GM12878 (cell line): ENCODE results near the gene CNDP1. TPM values are rescaled to one million over a fixed set of nuclear protein-coding genes. Genes with fewer than 3 reads are reported as not detected.

Experiments used
- HCFC1 ChIP-seq: fragments of 150-350 bp; IDR thresholded peaks from 2 replicates; pipeline ENCODE4 v1.6.1; 2014; ENCODE audit warnings: low read length
- KLF5 ChIP-seq: fragments of 450-650 bp; IDR thresholded peaks from 2 replicates; pipeline ENCODE4 v1.6.1; 2014; ENCODE audit warnings: mild to moderate bottlenecking; ENCODE audit not compliant: partially characterized antibody
- NFYA ChIP-seq: IDR thresholded peaks from 2 replicates; pipeline ENCODE4 v1.6.1; 2011; ENCODE audit warnings: low read depth, mild to moderate bottlenecking, low read length, improper control_type of control experiment, borderline replicate concordance
- PAX8 ChIP-seq: fragments of 450-650 bp; IDR thresholded peaks from 2 replicates; pipeline ENCODE4 v1.6.1; 2017; ENCODE audit warnings: mild to moderate bottlenecking, moderate library complexity
- PML ChIP-seq: IDR thresholded peaks from 2 replicates; pipeline ENCODE4 v1.6.1; 2012; ENCODE audit warnings: low read length, inconsistent platforms
- YY1 ChIP-seq: IDR thresholded peaks from 2 replicates; pipeline ENCODE4 v1.6.1; 2011; ENCODE audit warnings: low read depth, mild to moderate bottlenecking, low read length
- ZNF207 ChIP-seq: fragments of 450-650 bp; IDR thresholded peaks from 2 replicates; pipeline ENCODE4 v1.6.1; 2014; ENCODE audit warnings: antibody characterized with exemption, mild to moderate bottlenecking, borderline replicate concordance
- polyA plus RNA-seq, 11 experiments: library from polyadenylated mRNA; depleted of rRNA in 4 of 11; unstranded in 6 of 11; stranded (reverse) in 5 of 11; fragments of >200 nt; fragmentation: Nextera tagmentation in 4 of 11; fragmentation: Illumina TruSeq in 1 of 11; extraction: Ambion mirVana in 4 of 11; extraction: Trizol in 1 of 11; gene quantifications; 1 replicate in 1 of 11; 2 replicates in 10 of 11; pipeline versions ENCODE4 v1.2.1 to v1.2.3, GENCODE V29; 2011 to 2016; ENCODE audit warnings: inconsistent platforms in 2 of 11, missing spikeins in 2 of 11, low read depth in 1 of 11
- total RNA-seq, 4 experiments: library from RNA; depleted of rRNA in 3 of 4; stranded (reverse); fragments of >200 nt in 3 of 4; fragmentation: Illumina TruSeq in 1 of 4; extraction: Trizol in 1 of 4; gene quantifications; 2 replicates each; pipeline versions ENCODE4 v1.2.1 to v1.2.3, GENCODE V29; 2013 to 2021
- TF ChIP-seq, protein P1 (sequence below): fragments of 450-650 bp; IDR thresholded peaks from 2 replicates; pipeline ENCODE4 v1.6.1; 2017; ENCODE audit warnings: mild to moderate bottlenecking, low read depth, inconsistent platforms; ENCODE audit not compliant: poor library complexity, severe bottlenecking
- TF ChIP-seq, protein P2 (sequence below): IDR thresholded peaks from 2 replicates; pipeline ENCODE4 v1.6.1; 2011; ENCODE audit warnings: low read depth, low read length, improper control_type of control experiment, borderline replicate concordance
- TF ChIP-seq, protein P3 (sequence below), 3 experiments: IDR thresholded peaks in 2 of 3; conservative IDR thresholded peaks in 1 of 3; 2 replicates each; pipeline ENCODE4 v1.5.1; 2011; ENCODE audit warnings: low read depth in 3 of 3, low read length in 3 of 3, mild to moderate bottlenecking in 3 of 3, control low read depth in 2 of 3, moderate library complexity in 2 of 3, inconsistent platforms in 1 of 3, mixed read lengths in 1 of 3; ENCODE audit not compliant: control insufficient read depth in 2 of 3, insufficient read depth in 1 of 3; ENCODE audit errors: extremely low read depth in 1 of 3
- TF ChIP-seq, protein P4 (sequence below): fragments of 450-650 bp; IDR thresholded peaks from 2 replicates; pipeline ENCODE4 v1.6.1; 2017; ENCODE audit warnings: borderline replicate concordance
- TF ChIP-seq, protein P5 (sequence below): IDR thresholded peaks from 2 replicates; pipeline ENCODE4 v1.6.1; 2012; ENCODE audit warnings: improper control_type of control experiment, low read depth, low read length; ENCODE audit not compliant: insufficient replicate concordance

CNDP1 gene
- total and polyA plus RNA-seq, 10 of the 15 experiments (the other 5 are each of a cell fraction or from before 2014, with no cell fraction given): 0.04 to 0.05 TPM; not detected in 8

DNA sequence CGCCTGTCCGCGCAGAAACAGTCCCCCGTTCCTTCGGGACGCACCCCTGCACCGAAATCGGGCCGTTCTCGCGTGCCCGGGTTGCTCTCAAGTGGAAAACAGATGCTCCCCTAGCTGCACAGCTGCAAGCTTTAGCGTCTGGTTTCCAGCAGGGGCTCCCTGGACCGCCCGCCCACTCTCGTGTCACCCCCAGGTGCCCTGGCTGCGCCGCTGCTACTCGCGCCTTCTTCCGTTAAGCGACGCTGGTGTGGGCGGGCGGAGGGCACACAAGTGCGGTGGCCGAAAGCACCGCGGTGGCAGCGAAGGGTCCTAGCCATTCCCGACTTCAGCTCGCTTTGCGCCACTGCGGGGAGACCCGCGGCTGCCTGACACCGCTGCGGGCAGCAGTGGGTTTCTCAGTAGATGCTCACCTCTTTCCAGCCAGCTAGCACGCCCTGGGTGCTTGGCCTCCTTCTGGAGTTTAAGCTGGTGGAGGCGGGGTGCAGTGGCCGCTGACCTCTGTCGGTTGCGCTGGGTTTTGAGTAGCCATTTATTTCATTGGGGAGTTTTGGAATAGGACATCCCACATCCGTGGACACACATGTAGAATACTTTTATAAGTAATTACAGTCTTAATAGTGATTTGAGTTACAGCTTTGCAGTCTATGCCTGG lies 64.2 kb downstream of the CNDP1 start (continued):
- TF ChIP-seq, protein P1, sequence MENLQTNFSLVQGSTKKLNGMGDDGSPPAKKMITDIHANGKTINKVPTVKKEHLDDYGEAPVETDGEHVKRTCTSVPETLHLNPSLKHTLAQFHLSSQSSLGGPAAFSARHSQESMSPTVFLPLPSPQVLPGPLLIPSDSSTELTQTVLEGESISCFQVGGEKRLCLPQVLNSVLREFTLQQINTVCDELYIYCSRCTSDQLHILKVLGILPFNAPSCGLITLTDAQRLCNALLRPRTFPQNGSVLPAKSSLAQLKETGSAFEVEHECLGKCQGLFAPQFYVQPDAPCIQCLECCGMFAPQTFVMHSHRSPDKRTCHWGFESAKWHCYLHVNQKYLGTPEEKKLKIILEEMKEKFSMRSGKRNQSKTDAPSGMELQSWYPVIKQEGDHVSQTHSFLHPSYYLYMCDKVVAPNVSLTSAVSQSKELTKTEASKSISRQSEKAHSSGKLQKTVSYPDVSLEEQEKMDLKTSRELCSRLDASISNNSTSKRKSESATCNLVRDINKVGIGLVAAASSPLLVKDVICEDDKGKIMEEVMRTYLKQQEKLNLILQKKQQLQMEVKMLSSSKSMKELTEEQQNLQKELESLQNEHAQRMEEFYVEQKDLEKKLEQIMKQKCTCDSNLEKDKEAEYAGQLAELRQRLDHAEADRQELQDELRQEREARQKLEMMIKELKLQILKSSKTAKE: no peak
- TF ChIP-seq ZNF207 (0 out of 2 replicates have a peak, but pooled peaks have one; percentile 78), NFYA (no peak), YY1 (no peak), KLF5 (no peak), PAX8 (no peak), HCFC1 (no peak), PML (no peak)
- TF ChIP-seq, protein P2, sequence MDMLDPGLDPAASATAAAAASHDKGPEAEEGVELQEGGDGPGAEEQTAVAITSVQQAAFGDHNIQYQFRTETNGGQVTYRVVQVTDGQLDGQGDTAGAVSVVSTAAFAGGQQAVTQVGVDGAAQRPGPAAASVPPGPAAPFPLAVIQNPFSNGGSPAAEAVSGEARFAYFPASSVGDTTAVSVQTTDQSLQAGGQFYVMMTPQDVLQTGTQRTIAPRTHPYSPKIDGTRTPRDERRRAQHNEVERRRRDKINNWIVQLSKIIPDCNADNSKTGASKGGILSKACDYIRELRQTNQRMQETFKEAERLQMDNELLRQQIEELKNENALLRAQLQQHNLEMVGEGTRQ: no peak
- TF ChIP-seq, protein P3, sequence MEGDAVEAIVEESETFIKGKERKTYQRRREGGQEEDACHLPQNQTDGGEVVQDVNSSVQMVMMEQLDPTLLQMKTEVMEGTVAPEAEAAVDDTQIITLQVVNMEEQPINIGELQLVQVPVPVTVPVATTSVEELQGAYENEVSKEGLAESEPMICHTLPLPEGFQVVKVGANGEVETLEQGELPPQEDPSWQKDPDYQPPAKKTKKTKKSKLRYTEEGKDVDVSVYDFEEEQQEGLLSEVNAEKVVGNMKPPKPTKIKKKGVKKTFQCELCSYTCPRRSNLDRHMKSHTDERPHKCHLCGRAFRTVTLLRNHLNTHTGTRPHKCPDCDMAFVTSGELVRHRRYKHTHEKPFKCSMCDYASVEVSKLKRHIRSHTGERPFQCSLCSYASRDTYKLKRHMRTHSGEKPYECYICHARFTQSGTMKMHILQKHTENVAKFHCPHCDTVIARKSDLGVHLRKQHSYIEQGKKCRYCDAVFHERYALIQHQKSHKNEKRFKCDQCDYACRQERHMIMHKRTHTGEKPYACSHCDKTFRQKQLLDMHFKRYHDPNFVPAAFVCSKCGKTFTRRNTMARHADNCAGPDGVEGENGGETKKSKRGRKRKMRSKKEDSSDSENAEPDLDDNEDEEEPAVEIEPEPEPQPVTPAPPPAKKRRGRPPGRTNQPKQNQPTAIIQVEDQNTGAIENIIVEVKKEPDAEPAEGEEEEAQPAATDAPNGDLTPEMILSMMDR (IDR thresholded peaks at IDR 0.05 in 2 of 3, conservative IDR thresholded peaks at IDR 0.05 in 1 of 3; ENCODE audit: control insufficient read depth in 2 of 3, extremely low read depth in 1 of 3, insufficient read depth in 1 of 3, low read depth in 3 of 3, low read length in 3 of 3): peak in 2 of 3 experiments; percentile 5 to 37; a peak in 2 of 6 replicates
- TF ChIP-seq, protein P4, sequence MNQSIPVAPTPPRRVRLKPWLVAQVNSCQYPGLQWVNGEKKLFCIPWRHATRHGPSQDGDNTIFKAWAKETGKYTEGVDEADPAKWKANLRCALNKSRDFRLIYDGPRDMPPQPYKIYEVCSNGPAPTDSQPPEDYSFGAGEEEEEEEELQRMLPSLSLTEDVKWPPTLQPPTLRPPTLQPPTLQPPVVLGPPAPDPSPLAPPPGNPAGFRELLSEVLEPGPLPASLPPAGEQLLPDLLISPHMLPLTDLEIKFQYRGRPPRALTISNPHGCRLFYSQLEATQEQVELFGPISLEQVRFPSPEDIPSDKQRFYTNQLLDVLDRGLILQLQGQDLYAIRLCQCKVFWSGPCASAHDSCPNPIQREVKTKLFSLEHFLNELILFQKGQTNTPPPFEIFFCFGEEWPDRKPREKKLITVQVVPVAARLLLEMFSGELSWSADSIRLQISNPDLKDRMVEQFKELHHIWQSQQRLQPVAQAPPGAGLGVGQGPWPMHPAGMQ: no peak
- TF ChIP-seq, protein P5, sequence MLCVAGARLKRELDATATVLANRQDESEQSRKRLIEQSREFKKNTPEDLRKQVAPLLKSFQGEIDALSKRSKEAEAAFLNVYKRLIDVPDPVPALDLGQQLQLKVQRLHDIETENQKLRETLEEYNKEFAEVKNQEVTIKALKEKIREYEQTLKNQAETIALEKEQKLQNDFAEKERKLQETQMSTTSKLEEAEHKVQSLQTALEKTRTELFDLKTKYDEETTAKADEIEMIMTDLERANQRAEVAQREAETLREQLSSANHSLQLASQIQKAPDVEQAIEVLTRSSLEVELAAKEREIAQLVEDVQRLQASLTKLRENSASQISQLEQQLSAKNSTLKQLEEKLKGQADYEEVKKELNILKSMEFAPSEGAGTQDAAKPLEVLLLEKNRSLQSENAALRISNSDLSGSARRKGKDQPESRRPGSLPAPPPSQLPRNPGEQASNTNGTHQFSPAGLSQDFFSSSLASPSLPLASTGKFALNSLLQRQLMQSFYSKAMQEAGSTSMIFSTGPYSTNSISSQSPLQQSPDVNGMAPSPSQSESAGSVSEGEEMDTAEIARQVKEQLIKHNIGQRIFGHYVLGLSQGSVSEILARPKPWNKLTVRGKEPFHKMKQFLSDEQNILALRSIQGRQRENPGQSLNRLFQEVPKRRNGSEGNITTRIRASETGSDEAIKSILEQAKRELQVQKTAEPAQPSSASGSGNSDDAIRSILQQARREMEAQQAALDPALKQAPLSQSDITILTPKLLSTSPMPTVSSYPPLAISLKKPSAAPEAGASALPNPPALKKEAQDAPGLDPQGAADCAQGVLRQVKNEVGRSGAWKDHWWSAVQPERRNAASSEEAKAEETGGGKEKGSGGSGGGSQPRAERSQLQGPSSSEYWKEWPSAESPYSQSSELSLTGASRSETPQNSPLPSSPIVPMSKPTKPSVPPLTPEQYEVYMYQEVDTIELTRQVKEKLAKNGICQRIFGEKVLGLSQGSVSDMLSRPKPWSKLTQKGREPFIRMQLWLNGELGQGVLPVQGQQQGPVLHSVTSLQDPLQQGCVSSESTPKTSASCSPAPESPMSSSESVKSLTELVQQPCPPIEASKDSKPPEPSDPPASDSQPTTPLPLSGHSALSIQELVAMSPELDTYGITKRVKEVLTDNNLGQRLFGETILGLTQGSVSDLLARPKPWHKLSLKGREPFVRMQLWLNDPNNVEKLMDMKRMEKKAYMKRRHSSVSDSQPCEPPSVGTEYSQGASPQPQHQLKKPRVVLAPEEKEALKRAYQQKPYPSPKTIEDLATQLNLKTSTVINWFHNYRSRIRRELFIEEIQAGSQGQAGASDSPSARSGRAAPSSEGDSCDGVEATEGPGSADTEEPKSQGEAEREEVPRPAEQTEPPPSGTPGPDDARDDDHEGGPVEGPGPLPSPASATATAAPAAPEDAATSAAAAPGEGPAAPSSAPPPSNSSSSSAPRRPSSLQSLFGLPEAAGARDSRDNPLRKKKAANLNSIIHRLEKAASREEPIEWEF: no peak
